ENCODE data around the gene ZDHHC13.

- TF ChIP-seq PREB (CRISPR knock-in tag; IDR thresholded peaks at IDR 0.05; ENCODE audit: borderline replicate concordance) = no peak
- TF ChIP-seq NR3C1 (CRISPR knock-in tag; conservative IDR thresholded peaks at IDR 0.05; ENCODE audit: low read depth) = no peak
- TF ChIP-seq CTCF (IDR thresholded peaks at IDR 0.05) = no peak
Observed at GRCh38 chr11:19220903-19221724, 104.1 kb downstream of the ZDHHC13 start.

Measured in WTC11 (cell line).